ENCODE results near the gene TBX18.

TBX18 gene

DNA sequence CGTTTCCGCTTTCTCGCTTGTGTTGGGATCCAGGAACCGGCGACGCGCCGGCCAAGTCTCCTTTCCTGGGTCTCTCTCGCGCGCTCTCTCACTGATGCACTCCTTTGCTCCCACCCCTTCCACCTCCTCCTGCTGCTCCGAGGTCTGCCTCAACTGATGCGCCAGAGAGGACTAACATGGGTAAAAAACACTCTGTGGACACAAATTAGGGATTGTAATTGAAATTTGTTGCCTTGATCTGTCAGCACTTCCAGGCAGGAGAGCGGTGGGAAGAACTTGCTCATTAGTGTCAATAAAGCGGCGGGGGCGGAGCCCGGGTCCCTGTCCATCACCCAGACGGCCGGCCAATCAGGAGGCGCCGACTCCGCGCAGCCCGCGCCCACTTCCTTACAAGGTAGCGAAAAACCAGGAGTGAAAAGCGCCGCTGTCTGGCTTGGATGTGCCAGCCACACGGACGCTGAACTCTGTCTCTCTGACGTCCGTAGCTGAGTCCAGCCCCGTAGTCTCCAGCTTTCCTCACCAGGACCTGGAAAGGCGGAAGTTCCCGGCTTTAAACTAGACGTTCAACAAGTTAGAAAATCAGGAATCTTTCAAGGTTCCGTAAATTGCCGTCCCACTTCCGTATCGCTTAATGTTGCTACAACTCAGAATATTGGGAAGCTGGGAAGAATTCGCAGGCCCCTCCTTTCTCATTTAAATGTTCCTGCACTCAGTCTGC, at the start of gene TBX18:
TSS of gene TBX18 (minus strand) at position 267 of the 718 bp plus-strand sequence. CDS start 417 bp downstream, outside the sequence.
- no peak for DNase-seq (ENCODE audit: low read depth in 2 of 2)

GRCh38 chr6:84811351-84811750, 47.0 kb upstream of the TBX18 start:
- DNase-seq (ENCODE audit: low read depth in 2 of 2) = no peak

DNA sequence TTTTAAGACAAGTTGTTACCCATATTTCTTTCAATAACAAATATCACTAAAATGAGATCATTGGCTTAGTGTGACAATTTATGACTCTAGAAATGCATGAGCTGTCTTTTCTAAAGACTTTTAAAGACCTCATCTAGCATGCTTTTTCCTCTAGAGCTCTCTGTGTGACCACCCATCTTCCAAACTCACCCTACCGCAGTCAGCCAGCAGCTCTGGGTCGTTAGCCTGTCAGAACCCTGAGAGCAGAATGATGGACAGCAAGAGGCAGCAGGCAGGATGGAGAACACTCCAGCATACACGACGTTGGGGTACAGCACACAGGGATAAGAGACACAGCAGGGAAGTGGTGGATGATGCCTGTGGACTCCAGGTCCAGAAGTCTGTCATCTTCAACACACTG, 45.1 kb upstream of the TBX18 start:
- no peak for DNase-seq (ENCODE audit: low read depth in 2 of 2)

DNA sequence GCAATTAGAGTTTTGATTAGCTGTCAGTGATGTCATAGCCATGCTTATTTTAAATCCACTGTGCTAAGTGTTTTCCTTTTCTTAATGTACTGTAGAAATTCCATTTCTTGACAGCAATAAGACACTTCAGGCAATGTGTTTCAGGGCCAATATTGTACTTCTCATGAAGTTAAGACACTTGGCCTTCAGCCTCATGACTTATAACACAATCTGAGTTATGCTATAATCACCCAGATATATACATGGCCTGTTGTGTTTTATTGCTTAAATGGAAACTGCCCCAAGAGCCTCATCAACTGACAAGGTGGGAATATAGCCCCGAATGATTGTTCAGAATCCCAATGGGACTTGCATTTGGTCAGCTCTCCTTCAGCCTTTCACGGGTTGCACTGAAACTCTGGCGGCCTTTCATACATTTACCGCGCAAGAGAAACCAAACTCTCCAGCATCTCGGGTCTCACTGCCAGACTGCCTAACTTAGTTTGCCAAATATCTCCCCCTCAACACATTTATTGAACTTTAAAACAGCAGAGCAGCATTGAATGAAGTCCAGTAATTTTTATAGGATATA, 44.2 kb upstream of the TBX18 start:
- DNase-seq (ENCODE audit: low read depth in 2 of 2) = no peak

DNA sequence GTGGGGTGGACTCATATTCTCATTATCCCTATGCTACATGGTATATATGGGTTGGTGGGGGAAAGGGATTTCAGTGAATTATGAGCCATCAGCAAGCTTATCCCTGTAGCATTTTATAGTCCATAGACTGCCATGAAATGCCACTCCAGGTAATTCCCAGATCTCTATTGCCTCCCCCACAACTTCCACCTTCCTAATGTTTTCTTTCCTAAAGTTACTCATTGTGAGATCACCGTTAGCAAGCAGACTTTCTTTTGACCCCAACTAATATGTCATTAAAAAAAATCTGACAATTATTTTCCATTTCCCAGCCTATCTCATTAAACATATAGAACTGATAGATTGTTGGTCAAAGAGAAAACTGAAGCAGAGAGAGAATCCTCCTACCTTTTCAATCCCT, 40.7 kb upstream of the TBX18 start:
- no peak for DNase-seq (ENCODE audit: low read depth in 2 of 2)

- DNase-seq (ENCODE audit: low read depth in 2 of 2) = no peak
These were observed 40.3 kb upstream of the TBX18 start for GRCh38 chr6:84804720-84805119.

GRCh38 chr6:84801250-84801649, 36.9 kb upstream of the TBX18 start:
- no peak for DNase-seq (ENCODE audit: low read depth in 2 of 2)

GRCh38 chr6:84798257-84798656, 33.9 kb upstream of the TBX18 start:
- DNase-seq (ENCODE audit: low read depth in 2 of 2) = no peak

- no peak for DNase-seq (ENCODE audit: low read depth in 2 of 2)
These were observed 31.9 kb upstream of the TBX18 start for GRCh38 chr6:84796343-84796742.

GRCh38 chr6:84791927-84792326, 27.5 kb upstream of the TBX18 start:
- DNase-seq (ENCODE audit: low read depth in 2 of 2) = no peak

DNA sequence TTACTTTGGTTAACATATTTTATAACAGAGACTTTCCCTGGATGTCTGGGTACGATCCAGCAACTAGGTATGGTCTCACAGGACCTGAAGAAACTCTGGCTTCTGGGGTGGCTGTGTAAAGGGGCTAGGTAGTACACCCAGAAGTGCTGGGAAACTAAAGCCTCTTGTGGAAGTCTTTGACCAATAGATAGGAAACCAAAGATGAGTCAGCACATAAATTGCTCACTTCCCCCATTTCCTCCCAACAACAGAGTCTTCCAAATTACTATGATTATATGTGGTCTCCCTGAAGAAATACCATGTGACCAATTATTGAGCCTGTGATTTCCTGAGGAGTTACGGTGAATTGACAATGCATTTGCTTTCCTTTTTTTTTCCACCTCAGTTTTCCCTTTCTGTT, 26.8 kb upstream of the TBX18 start:
- no peak for DNase-seq (ENCODE audit: low read depth in 2 of 2)

DNA sequence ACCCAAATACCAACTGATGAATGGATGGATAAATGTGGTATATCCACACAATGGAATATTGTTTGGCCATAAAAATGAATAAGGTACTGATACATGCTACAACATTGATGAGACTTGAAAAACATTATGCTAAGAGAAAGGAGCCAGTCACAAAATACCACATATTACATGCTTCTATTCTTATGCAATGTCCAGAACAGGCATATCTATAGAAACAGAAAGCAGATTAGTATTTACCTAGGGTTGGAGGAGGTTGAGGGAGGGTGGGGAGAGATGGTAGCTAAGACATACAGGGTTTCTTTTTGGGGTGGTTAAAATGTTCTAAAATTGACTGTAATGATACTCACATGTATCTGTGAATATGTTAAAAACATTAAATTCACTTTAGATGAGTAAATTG, 24.8 kb upstream of the TBX18 start:
- DNase-seq (ENCODE audit: low read depth in 2 of 2) = no peak

DNA sequence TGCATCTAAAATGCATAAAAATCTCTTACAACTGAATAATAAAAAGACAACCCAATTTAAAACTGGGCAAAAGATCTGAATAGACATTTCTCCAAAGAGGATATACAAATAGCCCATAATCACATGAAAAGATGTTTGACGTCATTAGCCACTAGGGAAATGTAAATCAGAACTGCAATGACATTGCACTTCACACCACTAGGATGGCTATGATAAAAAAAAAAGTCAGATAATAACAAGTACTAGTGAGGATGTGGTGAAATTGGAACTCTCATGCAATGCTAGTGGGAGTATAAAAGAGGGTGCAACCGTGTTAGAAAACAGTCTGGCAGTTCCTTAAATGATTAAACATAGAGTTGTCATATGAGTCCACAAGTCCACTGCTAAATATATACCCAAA, 24.3 kb upstream of the TBX18 start:
- no peak for DNase-seq (ENCODE audit: low read depth in 2 of 2)

- DNase-seq (ENCODE audit: low read depth in 2 of 2) = no peak
These were observed 21.3 kb upstream of the TBX18 start for GRCh38 chr6:84785671-84786070.

DNA sequence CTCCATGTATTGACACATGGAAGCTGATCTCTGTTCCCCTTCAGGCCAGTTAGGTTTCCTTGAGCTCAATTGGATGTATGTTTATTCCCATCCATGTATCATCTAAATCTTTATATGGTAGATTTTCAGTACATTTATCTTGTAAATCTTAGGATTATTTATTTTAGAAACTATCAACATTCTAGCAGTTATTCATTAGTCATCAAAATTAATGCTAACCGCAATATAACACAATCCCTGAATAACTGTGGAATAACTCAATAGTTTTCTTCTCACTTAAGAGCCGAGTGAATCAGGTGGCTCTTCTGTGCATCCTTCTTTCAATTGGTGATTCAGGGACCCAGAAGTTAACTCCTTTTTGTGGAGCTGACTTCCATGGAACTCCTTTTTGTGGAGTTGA, 15.5 kb upstream of the TBX18 start:
- DNase-seq (ENCODE audit: low read depth in 2 of 2) = no peak

- DNase-seq (ENCODE audit: low read depth in 2 of 2) = no peak
These were observed 15.0 kb upstream of the TBX18 start for GRCh38 chr6:84779380-84779779.

DNA sequence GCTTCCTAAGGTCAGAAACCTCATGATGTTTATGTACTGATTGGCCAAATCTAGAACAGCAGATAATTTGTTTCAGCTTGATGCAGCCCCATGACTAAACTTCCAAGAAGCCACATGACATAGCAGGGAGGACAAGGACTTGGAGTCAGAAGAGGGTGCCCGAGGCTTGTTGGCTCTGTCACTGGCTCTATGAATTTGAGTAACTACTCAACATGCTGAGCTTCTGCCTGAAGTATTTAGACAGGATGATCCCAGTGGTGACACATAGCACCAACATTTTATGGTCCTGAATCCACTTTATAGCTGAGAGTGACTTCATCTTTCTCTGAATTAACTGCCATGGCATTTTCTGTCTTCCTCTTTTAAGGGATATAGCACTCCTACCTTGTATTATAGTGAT, 13.5 kb upstream of the TBX18 start:
- DNase-seq (ENCODE audit: low read depth in 2 of 2) = no peak

- no peak for DNase-seq (ENCODE audit: low read depth in 2 of 2)
These were observed 12.0 kb upstream of the TBX18 start for GRCh38 chr6:84776392-84776791.

- DNase-seq (ENCODE audit: low read depth in 2 of 2) = no peak
These were observed 11.4 kb upstream of the TBX18 start for GRCh38 chr6:84775751-84776150.

GRCh38 chr6:84774985-84775284, 10.5 kb upstream of the TBX18 start:
- no peak for DNase-seq (ENCODE audit: low read depth in 2 of 2)

DNA sequence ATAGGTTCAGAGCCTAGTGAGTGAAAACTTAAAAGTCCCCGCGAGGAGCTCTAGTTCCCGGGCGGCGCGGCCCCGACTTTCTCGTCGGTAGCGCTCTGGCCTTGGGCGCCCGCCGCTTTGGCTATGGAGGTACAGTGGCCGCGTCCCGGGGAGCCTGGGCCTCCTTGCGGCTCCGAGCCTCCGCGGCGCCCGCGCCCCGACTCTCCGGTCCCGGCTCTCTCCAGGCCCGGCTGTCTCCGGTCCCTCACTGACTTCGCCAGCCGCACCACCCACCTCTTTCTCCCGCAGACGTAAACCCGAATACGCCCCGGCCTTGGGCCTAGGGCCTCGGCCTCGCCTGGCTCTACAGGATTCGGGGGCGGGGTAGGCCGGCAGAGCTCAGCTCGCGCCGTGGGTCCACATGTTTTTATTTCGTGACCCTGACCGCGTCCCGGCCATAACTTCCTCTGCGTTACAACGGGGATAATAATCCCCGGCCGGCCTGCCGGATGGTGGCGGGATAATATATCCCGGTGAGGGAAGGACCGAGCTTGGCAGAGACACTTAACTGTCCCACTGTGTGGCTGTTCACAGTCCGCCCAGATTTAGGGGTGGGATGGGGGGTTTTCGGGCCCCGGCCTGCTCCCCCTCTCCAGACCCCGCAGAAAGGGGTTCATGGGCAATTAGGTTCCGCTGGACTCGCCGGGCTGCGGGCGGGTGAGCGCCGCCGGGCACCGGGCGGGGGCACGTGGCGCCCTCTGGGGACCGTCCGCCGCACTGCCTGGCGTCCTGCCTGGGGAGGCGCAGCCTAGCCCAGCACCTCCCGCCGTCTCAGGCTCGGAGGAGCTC, 10.0 kb upstream of the TBX18 start:
- no peak for DNase-seq (ENCODE audit: low read depth in 2 of 2)

- no peak for DNase-seq (ENCODE audit: low read depth in 2 of 2)
These were observed 9.2 kb upstream of the TBX18 start for GRCh38 chr6:84773431-84774156.

GRCh38 chr6:84773133-84773430, 8.7 kb upstream of the TBX18 start:
- no peak for DNase-seq (ENCODE audit: low read depth in 2 of 2)
